Right ventricle myocardium superior (tissue), 1 donor: ENCODE measurements around the gene SLC35A4. TPM values are rescaled to one million over a fixed set of nuclear protein-coding genes. Genes with fewer than 3 reads are reported as not detected.

ENCODE experiments used
- ATAC-seq: fragments of 200-7000 bp; cut with Tn5 transposase; one replicate; pipeline ENCODE4 v1.9.1; 2020; ENCODE audit warnings: mild to moderate bottlenecking; ENCODE audit not compliant: poor library complexity
- DNase-seq: peaks from one replicate; pipeline ENCODE4 v3.0.0-alpha.2; 2020
- intact Hi-C: fragments of 100-400 bp; cut with DNase I; formaldehyde crosslinking; loops from one replicate; pipeline ENCODE4 v1.11.2; 2022
- microRNA-seq: library from miRNA; unstranded; fragments of <30 nt; microRNA quantifications from one replicate; pipeline ENCODE4 v1.2.0, GENCODE V29; 2020
- total RNA-seq: library from RNA; stranded (reverse); fragmentation: NEBNext Ultra II Directional; extraction: Animal tissue kit (Norgen Biotek cat#: 25700); gene quantifications from one replicate; pipeline ENCODE4 v1.2.1, GENCODE V29; 2021
- donor health status: DM: no; HTN: yes; CAD: no; lungs with severe emphysema.

SLC35A4 gene
- total RNA-seq, 1 donor from 2014 or later: 81.4 TPM

GRCh38 chr5:140609126-140609525 lies 44.5 kb downstream of the SLC35A4 start:
- peak; percentile 77 for ATAC-seq
- peak; percentile 61 for DNase-seq
- intact Hi-C loops: no loop called here

- no peak for DNase-seq
- intact Hi-C loops: no loop called here
- ATAC-seq: no peak
These were observed 46.4 kb downstream of the SLC35A4 start for GRCh38 chr5:140611020-140611521.

Small RNA genes lying within 50 kb of the gene (microRNA-seq; reads per million reads assigned to microRNA genes)
- gene MIR6831: not detected

Other genes starting within 250 kb of the SLC35A4 start
- 21.7 TPM for gene HBEGF, start 218.2 kb upstream of the SLC35A4 start, total RNA-seq
- gene SLC4A9, start 204.6 kb upstream of the SLC35A4 start, total RNA-seq: not detected
- gene ANKHD1, start 163.0 kb upstream of the SLC35A4 start, total RNA-seq: 55.8 TPM
- 12.0 TPM for gene EIF4EBP3, start 17.2 kb upstream of the SLC35A4 start, total RNA-seq
- 23.1 TPM for gene SRA1, start 7.4 kb upstream of the SLC35A4 start, total RNA-seq
- gene APBB3, start 230 bp upstream of the SLC35A4 start, total RNA-seq: 10.2 TPM
- gene CD14, start 68.3 kb downstream of the SLC35A4 start, total RNA-seq: 37.7 TPM
- gene TMCO6, start 74.6 kb downstream of the SLC35A4 start, total RNA-seq: 4.0 TPM
- gene NDUFA2, start 82.8 kb downstream of the SLC35A4 start, total RNA-seq: 155 TPM
- 59.9 TPM for gene IK, start 83.0 kb downstream of the SLC35A4 start, total RNA-seq
- gene WDR55, start 100.1 kb downstream of the SLC35A4 start, total RNA-seq: 11.2 TPM
- gene DND1, start 108.7 kb downstream of the SLC35A4 start, total RNA-seq: 0.40 TPM
- gene HARS1, start 126.5 kb downstream of the SLC35A4 start, total RNA-seq: 33.4 TPM
- gene HARS2, start 126.6 kb downstream of the SLC35A4 start, total RNA-seq: 25.2 TPM
- 29.6 TPM for gene ZMAT2, start 135.6 kb downstream of the SLC35A4 start, total RNA-seq
- gene PCDHA1, start 221.3 kb downstream of the SLC35A4 start, total RNA-seq: not detected
- gene PCDHA2, start 230.0 kb downstream of the SLC35A4 start, total RNA-seq: not detected
- gene PCDHA3, start 236.2 kb downstream of the SLC35A4 start, total RNA-seq: not detected
- not detected for gene PCDHA4, start 242.2 kb downstream of the SLC35A4 start, total RNA-seq